IMR-90 (cell line): Measurements from ENCODE around the gene CCDC117. TPM values are rescaled to one million over a fixed set of nuclear protein-coding genes. Genes with fewer than 3 reads are reported as not detected.

Experiments used
- ATAC-seq: fragments of 200-7000 bp; cut with Tn5 transposase; 2 replicates; pipeline ENCODE4 v1.9.1; 2020; ENCODE audit warnings: low read depth, mild to moderate bottlenecking, moderate library complexity
- BruUV-seq: library from RNA; stranded (reverse); fragments of 400-500 nt; replicated peaks from 2 replicates; lab custom pipeline; 2021; lab: Mats Ljungman, UMichigan
- CTCF ChIA-PET: fragments of 300-600 bp; formaldehyde crosslinking; extraction: SDS; loops from one replicate; lab custom pipeline; 2021; ENCODE audit warnings: antibody characterized with exemption; lab: Yijun Ruan, JAX
- POLR2A ChIA-PET: fragments of 300-600 bp; sonication (Branson Sonifier 250); formaldehyde crosslinking; loops from one replicate; lab custom pipeline; 2022; ENCODE audit warnings: antibody characterized with exemption; ENCODE audit not compliant: unreplicated experiment; lab: Charles Lee
- DNase-seq: peaks from one replicate; pipeline ENCODE4 v3.0.0; 2013
- H2AFZ ChIP-seq: replicated peaks from 2 replicates; pipeline ENCODE3; 2013; ENCODE audit warnings: low read length, mild to moderate bottlenecking; ENCODE audit not compliant: poor library complexity
- H2AK5ac ChIP-seq: 2 replicates; pipeline ENCODE4 v1.6.1; 2013; ENCODE audit warnings: low read depth, low read length, inconsistent platforms
- H2AK9ac ChIP-seq: replicated peaks from 2 replicates; pipeline ENCODE3; 2013; ENCODE audit warnings: mild to moderate bottlenecking, low read depth, low read length, moderate library complexity; ENCODE audit not compliant: poor library complexity
- H2BK120ac ChIP-seq: 2 replicates; pipeline ENCODE4 v1.6.1; 2013; ENCODE audit warnings: low read depth, low read length, inconsistent platforms
- H2BK15ac ChIP-seq: 3 replicates; pipeline ENCODE4 v1.6.1; 2013; ENCODE audit warnings: low read depth, low read length, inconsistent platforms
- H2BK20ac ChIP-seq: 2 replicates; pipeline ENCODE4 v1.6.1; 2013; ENCODE audit warnings: low read depth, mild to moderate bottlenecking, inconsistent platforms, low read length, moderate library complexity
- H2BK5ac ChIP-seq: 2 replicates; pipeline ENCODE4 v1.6.1; 2013; ENCODE audit warnings: mild to moderate bottlenecking, low read depth, low read length, inconsistent platforms; ENCODE audit not compliant: poor library complexity, severe bottlenecking
- H3K14ac ChIP-seq: replicated peaks from 2 replicates; pipeline ENCODE4 v1.6.1; 2013; ENCODE audit warnings: low read depth, low read length, inconsistent platforms
- H3K18ac ChIP-seq: 2 replicates; pipeline ENCODE4 v1.6.1; 2013; ENCODE audit warnings: low read depth, low read length, control low read depth
- H3K23ac ChIP-seq: 2 replicates; pipeline ENCODE4 v1.6.1; 2013; ENCODE audit warnings: low read depth, low read length, inconsistent platforms
- H3K27ac ChIP-seq: 2 replicates; pipeline ENCODE4 v1.5.1; 2013; ENCODE audit warnings: mild to moderate bottlenecking, control low read depth, low read length; ENCODE audit not compliant: insufficient read depth
- H3K27me3 ChIP-seq: 2 replicates; pipeline ENCODE4 v1.6.1; 2013; ENCODE audit warnings: low read length; ENCODE audit not compliant: control insufficient read depth, insufficient read depth
- H3K36me3 ChIP-seq: 2 replicates; pipeline ENCODE4 v1.6.1; 2013; ENCODE audit warnings: low read length, mixed read lengths; ENCODE audit not compliant: control insufficient read depth, insufficient read depth
- H3K4ac ChIP-seq: 2 replicates; pipeline ENCODE4 v1.6.1; 2013; ENCODE audit warnings: low read depth, low read length, inconsistent platforms
- H3K4me1 ChIP-seq: 2 replicates; pipeline ENCODE4 v1.6.1; 2013; ENCODE audit warnings: low read length, mixed read lengths; ENCODE audit not compliant: control insufficient read depth, insufficient read depth
- H3K4me2 ChIP-seq: 2 replicates; pipeline ENCODE4 v1.6.1; 2013; ENCODE audit warnings: low read depth, mild to moderate bottlenecking, control low read depth, low read length, moderate library complexity
- H3K4me3 ChIP-seq: 2 replicates; pipeline ENCODE4 v1.5.1; 2013; ENCODE audit warnings: low read depth, mild to moderate bottlenecking, control low read depth, low read length, moderate library complexity; ENCODE audit not compliant: insufficient read depth
- H3K56ac ChIP-seq: 2 replicates; pipeline ENCODE4 v1.6.1; 2013; ENCODE audit warnings: low read length, inconsistent platforms; ENCODE audit not compliant: insufficient read depth; ENCODE audit errors: extremely low read depth
- H3K79me1 ChIP-seq, 2 experiments: 2 replicates each; pipeline ENCODE4 v1.6.1; 2013; ENCODE audit warnings: low read length in 2 of 2, inconsistent platforms in 1 of 2, low read depth in 1 of 2
- H3K9ac ChIP-seq: 2 replicates; pipeline ENCODE4 v1.6.1; 2013; ENCODE audit warnings: low read depth, low read length, control low read depth
- H3K9me1 ChIP-seq: 2 replicates; pipeline ENCODE4 v1.6.1; 2013; ENCODE audit warnings: low read length, inconsistent platforms; ENCODE audit not compliant: insufficient read depth
- H3K9me3 ChIP-seq: 2 replicates; pipeline ENCODE4 v1.6.1; 2013; ENCODE audit warnings: low read length; ENCODE audit not compliant: control insufficient read depth, insufficient read depth
- H4K20me1 ChIP-seq: 2 replicates; pipeline ENCODE4 v1.6.1; 2013; ENCODE audit warnings: low read length, inconsistent platforms; ENCODE audit not compliant: insufficient read depth
- H4K5ac ChIP-seq: 2 replicates; pipeline ENCODE4 v1.6.1; 2013; ENCODE audit warnings: mild to moderate bottlenecking, low read depth, low read length, control low read depth
- H4K8ac ChIP-seq, 2 experiments: 2 replicates each; pipeline ENCODE4 v1.6.1; 2013; ENCODE audit warnings: low read depth in 2 of 2, low read length in 2 of 2, control low read depth in 1 of 2, inconsistent platforms in 1 of 2
- H4K91ac ChIP-seq: 2 replicates; pipeline ENCODE4 v1.6.1; 2013; ENCODE audit warnings: low read depth, low read length, inconsistent platforms; ENCODE audit not compliant: insufficient read depth
- ELK1 ChIP-seq: fragments of 150-350 bp; IDR thresholded peaks from 2 replicates; pipeline ENCODE4 v1.6.1; 2016; ENCODE audit warnings: low read depth, mild to moderate bottlenecking, low read length, moderate library complexity, borderline replicate concordance
- POLR2A ChIP-seq: IDR thresholded peaks from 2 replicates; pipeline ENCODE4 v1.6.1; 2012; ENCODE audit warnings: mild to moderate bottlenecking, low read depth, low read length
- whole genome bisulfite sequencing, 2 experiments: methylation state at CpG; one replicate each; pipeline versions ENCODE4 v1.1.5 to v1.1.7; 2013; ENCODE audit warnings: missing lambda C conversion rate in 2 of 2; ENCODE audit not compliant: insufficient read length in 1 of 2; ENCODE audit errors: extremely low coverage in 2 of 2; 5-methylcytosine and 5-hydroxymethylcytosine counted together
- dilution Hi-C: fragments of 300-500 bp; cut with HindIII; formaldehyde crosslinking; loops from one replicate; pipeline ENCODE4 v1.14.3; 2018; ENCODE audit warnings: low sequenced_read_pairs; ENCODE audit not compliant: unreplicated experiment
- in situ Hi-C: fragments of 300-500 bp; cut with MboI; formaldehyde crosslinking; loops from 3 replicates; pipeline ENCODE4 v1.14.3; 2019; ENCODE audit warnings: low sequenced_read_pairs, inconsistent platforms, mixed read lengths
- intact Hi-C: fragments of 100-400 bp; cut with micrococcal nuclease; formaldehyde crosslinking; loops from 2 replicates; pipeline ENCODE4 v1.10.0; 2022
- polyA plus RNA-seq, 3 experiments: library from polyadenylated mRNA; depleted of rRNA; stranded (reverse); fragments of >200 nt; gene quantifications; 2 replicates each; pipeline ENCODE4 v1.2.3, GENCODE V29; 2012; ENCODE audit warnings: low replicate concordance in 1 of 3
- total RNA-seq: library from RNA; depleted of rRNA; stranded (reverse); fragments of >200 nt; gene quantifications from 2 replicates; pipeline ENCODE4 v1.2.3, GENCODE V29; 2012

Gene CCDC117
- total and polyA plus RNA-seq, 2 of the 4 experiments (the other 2 are of a cell fraction) = 5.9 to 7.0 TPM

- ATAC-seq (no peak; the same call in 1 of the 2 replicates), DNase-seq (peak; percentile 69)
- Histone ChIP-seq H2BK120ac (peak overlapping the region; percentile 24), H3K36me3 (peaks cover 17% of the 10 kb centered on the region), H3K18ac (peak overlapping the region; percentile 75), H3K4me1 (no peaks in the 10 kb centered on the region), H4K20me1 (peaks cover 25% of the 10 kb centered on the region), H4K5ac (peak overlapping the region; percentile 25; the same call in 1 of the 2 replicates), H4K91ac (peak overlapping the region; percentile 21), H3K56ac (peak overlapping the region; percentile 67), H2BK20ac (no peak overlapping the region), H3K27ac (peak overlapping the region; percentile 79), H2BK5ac (peak overlapping the region; percentile 84), H3K4me2 (peak overlapping the region; percentile 89), H2BK15ac (peak overlapping the region; percentile 17; the same call in 1 of the 3 replicates), H3K9ac (peak overlapping the region; percentile 61), H2AFZ (peak overlapping the region; percentile 95), H3K79me1 (peaks cover 14 to 44% of the 10 kb centered on the region in 2 experiments), H3K27me3 (no peaks in the 10 kb centered on the region), H3K9me1 (peaks cover 3% of the 10 kb centered on the region; the same call in 1 of the 2 replicates), H3K14ac (peak overlapping the region; percentile 29), H4K8ac (peak overlapping the region; percentile 2 to 86; a peak in 3 of 4 replicates), H3K9me3 (peaks cover 2% of the 10 kb centered on the region; the same call in 1 of the 2 replicates), H3K4ac (peak overlapping the region; percentile 34), H2AK9ac (peak overlapping the region; percentile 65), H3K4me3 (peak overlapping the region; percentile 61), H2AK5ac (peak overlapping the region; percentile 31), H3K23ac (peak overlapping the region; percentile 26)
- CTCF ChIA-PET = interaction anchor here (0.6 to 1.0 kb wide), 3 partner anchors 18 to 210 kb away, joined by 3 to 7 read pairs (median 3); no protein-coding TSS in a partner anchor
- TF ChIP-seq ELK1 (no peak), POLR2A (peak; percentile 8; the same call in 1 of the 2 replicates)
- intact Hi-C loops (loop anchor here (5.0 kb wide), 3 partner anchors 61 to 166 kb away; partner anchors contain the start of gene TTC28), in situ Hi-C loops (no loop called here), dilution Hi-C loops (no loop called here)
- BruUV-seq = no TSS peak
- 0% methylated on average over 4 of the region's 10 CpGs; no CpG with 5 or more reads in 1 of the 2 experiments for WGBS, 2 experiments
- POLR2A ChIA-PET = interaction anchor here (0.6 kb wide), 1 partner anchor 769 kb away, joined by 3 read pairs; no protein-coding TSS in a partner anchor
Measured at GRCh38 chr22:28773461-28773867, 969 bp downstream of the CCDC117 start.
